Stimulated activated CD4-positive, alpha-beta T cell treated with anti-CD3 and anti-CD28 coated beads, Interleukin-12 subunit alpha, Interleukin-12 subunit beta, amount 100 ng/mL, for 48 hours (primary cell): ENCODE results near the gene IDI1.
A peak's percentile ranks its signal among the peaks of the same experiment; 100 is the strongest.
"Not testable (repeated sequence)": the region's sequence is repeated elsewhere in the genome, so short reads cannot be mapped to it uniquely, and the experiment has no call there.

ENCODE experiments used
- DNase-seq, 3 donors: peaks; one replicate each; pipeline ENCODE4 v3.0.0-alpha.2; 2020; ENCODE audit warnings: low read depth in 2 of 3, low spot score in 1 of 3

IDI1 gene

GRCh38 chr10:1064964-1065247, 16.0 kb upstream of the IDI1 start:
- no peak for DNase-seq

- DNase-seq = no peak
These were observed 14.4 kb upstream of the IDI1 start for GRCh38 chr10:1063232-1063865.

- no peak for DNase-seq
These were observed 13.2 kb upstream of the IDI1 start for GRCh38 chr10:1061930-1062774.

- no peak for DNase-seq
These were observed 11.0 kb upstream of the IDI1 start for GRCh38 chr10:1059902-1060301.

- DNase-seq = no peak
These were observed 9.1 kb upstream of the IDI1 start for GRCh38 chr10:1058017-1058416.

GRCh38 chr10:1057106-1057657, 8.3 kb upstream of the IDI1 start:
- DNase-seq = no peak

GRCh38 chr10:1056326-1057105, 7.6 kb upstream of the IDI1 start, which contains the start of gene WDR37:
Gene WDR37 (plus strand): TSS chr10:1056385. CDS start chr10:1072156, 15,771 bp downstream.
- peak; percentile 71 to 86 (median 78) for DNase-seq

GRCh38 chr10:1054684-1055083, 5.8 kb upstream of the IDI1 start:
- DNase-seq = no peak

GRCh38 chr10:1050554-1050953, 1.6 kb upstream of the IDI1 start:
- DNase-seq = no peak

- no peak for DNase-seq
These were observed 1.2 kb upstream of the IDI1 start for GRCh38 chr10:1050145-1050544.

- no peak for DNase-seq
These were observed 573 bp upstream of the IDI1 start for GRCh38 chr10:1049425-1049958.

GRCh38 chr10:1048349-1048731, 579 bp downstream of the IDI1 start:
- DNase-seq = peak in 1 of 3 donors; percentile 38

- DNase-seq = no peak
These were observed 982 bp downstream of the IDI1 start for GRCh38 chr10:1047937-1048336.

GRCh38 chr10:1045415-1045814, 3.5 kb downstream of the IDI1 start:
- DNase-seq = no peak

- no peak for DNase-seq
These were observed 4.0 kb downstream of the IDI1 start for GRCh38 chr10:1044964-1045363.

GRCh38 chr10:1044146-1044545, 4.8 kb downstream of the IDI1 start:
- no peak for DNase-seq

GRCh38 chr10:1043532-1043995, 5.4 kb downstream of the IDI1 start:
- no peak for DNase-seq

- no peak for DNase-seq
These were observed 7.4 kb downstream of the IDI1 start for GRCh38 chr10:1041514-1041913.

- DNase-seq = no peak
These were observed 8.8 kb downstream of the IDI1 start for GRCh38 chr10:1040133-1040532.

GRCh38 chr10:1038769-1039168, 10.2 kb downstream of the IDI1 start:
- DNase-seq = not testable (repeated sequence)

GRCh38 chr10:1037098-1037497, 11.8 kb downstream of the IDI1 start:
- DNase-seq = no peak
